A549 (cell line): ENCODE measurements around the gene TRPM5. TPM values are rescaled to one million over a fixed set of nuclear protein-coding genes. Genes with fewer than 3 reads are reported as not detected.

Source experiments
- ATAC-seq, 2 experiments: fragments of 200-7000 bp in 1 of 2; fragments of >200 bp in 1 of 2; cut with Nextera tagmentation in 1 of 2; cut with Tn5 transposase in 1 of 2; 3 replicates each; pipeline versions ENCODE4 v1.8.0 to v1.9.1; 2018 to 2020; ENCODE audit warnings: mild to moderate bottlenecking in 1 of 2, moderate library complexity in 1 of 2
- CTCF ChIA-PET: fragments of 300-600 bp; sonication (Branson Sonifier 250); formaldehyde crosslinking; extraction: SDS; loops from one replicate; lab custom pipeline; 2021; ENCODE audit warnings: antibody characterized with exemption, inconsistent platforms; lab: Yijun Ruan, JAX
- POLR2A ChIA-PET: fragments of 350-600 bp; formaldehyde crosslinking; extraction: SDS; loops from one replicate; lab custom pipeline; 2021; ENCODE audit warnings: antibody characterized with exemption, inconsistent platforms; lab: Yijun Ruan, JAX
- DNase-seq, 2 experiments: peaks; one replicate each; pipeline versions ENCODE4 v3.0.0 to v3.0.0-alpha.2; 2011 to 2016; ENCODE audit warnings: low read depth in 1 of 2, low spot score in 1 of 2
- FAIRE-seq: peaks from 2 replicates; lab custom pipeline; 2011; peaks lifted over from hg19 to GRCh38; lab: Jason Lieb, UNC
- H3K27ac ChIP-seq, 2 experiments: fragments of >200 bp; sonication (Bioruptor Twin); formaldehyde crosslinking; 3 replicates each; pipeline ENCODE4 v1.5.1; 2016 to 2017
- H3K4me1 ChIP-seq: fragments of >200 bp; sonication (Bioruptor Twin); formaldehyde crosslinking; 3 replicates; pipeline ENCODE4 v1.6.1; 2016
- H3K4me2 ChIP-seq: fragments of >200 bp; sonication (Bioruptor Twin); formaldehyde crosslinking; 3 replicates; pipeline ENCODE4 v1.6.1; 2016
- H3K4me3 ChIP-seq: fragments of >200 bp; sonication (Bioruptor Twin); formaldehyde crosslinking; 3 replicates; pipeline ENCODE4 v1.5.1; 2016
- H3K9me3 ChIP-seq: fragments of >200 bp; sonication (Bioruptor Twin); formaldehyde crosslinking; 3 replicates; pipeline ENCODE4 v1.6.1; 2016
- BHLHE40 ChIP-seq: IDR thresholded peaks from 2 replicates; pipeline ENCODE4 v1.6.1; 2012; ENCODE audit warnings: low read depth, low read length, inconsistent platforms
- CHD4 ChIP-seq: fragments of 200-600 bp; sonication (generic); IDR thresholded peaks from 2 replicates; pipeline ENCODE4 v1.6.1; 2016; ENCODE audit warnings: antibody characterized with exemption, mild to moderate bottlenecking, borderline replicate concordance
- FOSB ChIP-seq: fragments of 250-450 bp; sonication (Bioruptor Pico); IDR thresholded peaks from 2 replicates; pipeline ENCODE4 v1.5.0; 2020; ENCODE audit warnings: mild to moderate bottlenecking, moderate library complexity
- FOSL2 ChIP-seq, 2 experiments: fragments of 450-650 bp in 1 of 2; fragments of >200 bp in 1 of 2; sonication (Bioruptor Twin) in 1 of 2; formaldehyde crosslinking; IDR thresholded peaks; 2 replicates each; pipeline versions ENCODE4 v1.5.0 to v1.6.1; 2016 to 2020; ENCODE audit warnings: mild to moderate bottlenecking in 1 of 2, moderate library complexity in 1 of 2
- FOXS1 ChIP-seq: fragments of 250-450 bp; sonication (Bioruptor Pico); IDR thresholded peaks from 2 replicates; pipeline ENCODE4 v1.5.0; 2020; ENCODE audit warnings: mild to moderate bottlenecking, moderate library complexity
- MAFK ChIP-seq: fragments of 450-650 bp; IDR thresholded peaks from 2 replicates; pipeline ENCODE4 v1.6.1; 2014; ENCODE audit not compliant: partially characterized antibody
- MYC ChIP-seq: IDR thresholded peaks from 2 replicates; pipeline ENCODE4 v1.6.1; 2012; ENCODE audit warnings: mild to moderate bottlenecking, inconsistent platforms, low read length, improper control_type of control experiment, borderline replicate concordance
- POLR2A ChIP-seq: IDR thresholded peaks from 2 replicates; pipeline ENCODE4 v1.6.1; 2012; ENCODE audit warnings: mild to moderate bottlenecking, low read length
- POLR2AphosphoS2 ChIP-seq: conservative IDR thresholded peaks from 2 replicates; pipeline ENCODE4 v1.6.1; 2012; ENCODE audit warnings: low read length, improper control_type of control experiment, inconsistent platforms
- RAD21 ChIP-seq, 2 experiments: fragments of >200 bp in 1 of 2; sonication (Bioruptor Twin) in 1 of 2; formaldehyde crosslinking in 1 of 2; IDR thresholded peaks in 1 of 2; conservative IDR thresholded peaks in 1 of 2; 2 replicates in 1 of 2; 3 replicates in 1 of 2; pipeline ENCODE4 v1.6.1; 2012 to 2018; ENCODE audit warnings: inconsistent platforms in 1 of 2
- RCOR1 ChIP-seq: fragments of 150-350 bp; IDR thresholded peaks from 2 replicates; pipeline ENCODE4 v1.6.1; 2014; ENCODE audit warnings: antibody characterized with exemption, low read length, low read depth
- SMC3 ChIP-seq: fragments of >200 bp; sonication (Bioruptor Twin); formaldehyde crosslinking; IDR thresholded peaks from 3 replicates; pipeline ENCODE4 v1.6.1; 2018; ENCODE audit warnings: inconsistent platforms
- TP53 ChIP-seq: fragments of 250-450 bp; sonication (Bioruptor Pico); IDR thresholded peaks from 2 replicates; pipeline ENCODE4 v1.5.0; 2021; ENCODE audit warnings: mild to moderate bottlenecking, moderate library complexity
- ZC3H11A ChIP-seq: fragments of 450-650 bp; IDR thresholded peaks from 2 replicates; pipeline ENCODE4 v1.6.1; 2014; ENCODE audit warnings: antibody characterized with exemption, mild to moderate bottlenecking
- WGBS: methylation state at CpG from one replicate; pipeline ENCODE4 v1.1.6; 2017; ENCODE audit errors: missing lambda C conversion rate; 5-methylcytosine and 5-hydroxymethylcytosine counted together
- polyA plus RNA-seq, 4 experiments: library from polyadenylated mRNA; depleted of rRNA in 3 of 4; stranded (reverse); fragments of >200 nt; fragmentation: RNase III in 1 of 4; extraction: RNeasy Plus Mini Kit Qiagen cat#74134 plus additional on column Dnase treatment in 1 of 4; gene quantifications; 2 replicates in 3 of 4; 3 replicates in 1 of 4; pipeline ENCODE4 v1.2.3, GENCODE V29; 2011 to 2017
- TF ChIP-seq, protein P1 (sequence below): fragments of >200 bp; sonication (Bioruptor Twin); formaldehyde crosslinking; IDR thresholded peaks from 3 replicates; pipeline ENCODE4 v1.5.1; 2016
- TF ChIP-seq, protein P2 (sequence below): fragments of 250-450 bp; sonication (Bioruptor Pico); IDR thresholded peaks from 2 replicates; pipeline ENCODE4 v1.5.0; 2020; ENCODE audit warnings: low read depth, mild to moderate bottlenecking, moderate library complexity
- TF ChIP-seq, protein P3 (sequence below): fragments of >200 bp; sonication (Bioruptor Twin); formaldehyde crosslinking; IDR thresholded peaks from 3 replicates; pipeline ENCODE4 v1.6.1; 2016
- TF ChIP-seq, protein P4 (sequence below): fragments of 200-600 bp; sonication (generic); IDR thresholded peaks from 2 replicates; pipeline ENCODE4 v1.6.1; 2016; ENCODE audit warnings: antibody characterized with exemption, mild to moderate bottlenecking, moderate library complexity
- TF ChIP-seq, protein P5 (sequence below): IDR thresholded peaks from 2 replicates; pipeline ENCODE4 v1.6.1; 2012; ENCODE audit warnings: low read depth, borderline replicate concordance
- TF ChIP-seq, protein P6 (sequence below): fragments of 450-650 bp; IDR thresholded peaks from 2 replicates; pipeline ENCODE4 v1.6.1; 2014; ENCODE audit warnings: antibody characterized with exemption

Gene TRPM5
- polyA plus RNA-seq, 2 of the 4 experiments (the other 2 are of a cell fraction): not detected

DNA sequence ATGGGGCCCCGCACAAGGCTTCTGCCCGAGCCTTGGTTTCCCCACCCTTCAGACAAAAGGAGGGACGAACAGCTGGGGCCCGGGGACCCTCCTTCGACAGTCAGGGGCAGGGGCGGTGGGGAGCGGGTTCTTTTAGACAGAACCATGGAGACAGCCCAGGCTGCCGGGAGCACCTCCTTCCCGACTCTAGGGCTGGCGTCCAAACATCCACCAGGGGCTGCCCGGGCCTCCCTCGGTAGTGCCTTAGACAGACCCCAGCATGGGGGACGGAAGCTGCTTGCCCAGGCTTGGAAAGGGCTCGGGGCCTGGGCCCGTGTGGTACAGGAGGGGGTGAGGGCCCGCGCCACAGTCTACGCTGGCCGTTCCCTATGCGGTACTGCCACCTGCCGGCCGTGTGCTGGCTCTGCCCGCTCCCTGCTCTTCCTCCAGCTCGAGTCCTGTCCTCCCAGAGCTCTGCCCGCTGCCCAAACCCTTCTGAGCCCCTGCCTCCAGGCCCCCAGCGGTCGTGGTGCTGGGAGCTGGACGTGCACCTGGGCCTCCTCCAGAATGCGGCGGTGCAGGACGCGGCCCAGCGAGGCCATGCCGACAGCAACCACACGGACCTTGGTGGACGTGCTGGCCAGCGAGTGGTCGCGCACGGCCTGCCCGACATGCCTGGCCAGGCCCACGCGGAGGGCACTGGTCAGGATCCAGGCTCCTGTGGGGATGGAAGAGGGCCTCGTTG, 23.6 kb downstream of the TRPM5 start:
- CTCF ChIA-PET: interaction anchor here (0.6 to 31.0 kb wide), 76 partner anchors 11 to 738 kb away, joined by 3 to 903 read pairs (median 4); partner anchors contain the start of genes C11orf21, CD81, TH and TSPAN32
- no peaks in the 10 kb centered on the region for H3K9me3 ChIP-seq
- peak; percentile 69 to 91 for DNase-seq
- FAIRE-seq: no peak
- ATAC-seq: peak; percentile 90 to 97
- no peak overlapping the region for H3K4me3 ChIP-seq
- TF ChIP-seq SMC3 (peak; percentile 88), FOSL2 (IDR thresholded peaks at IDR 0.05) (no peak), FOSL2 (CRISPR knock-in tag; IDR thresholded peaks at IDR 0.05) (no peak), RAD21 (conservative IDR thresholded peaks at IDR 0.05 in 1 of 2, IDR thresholded peaks at IDR 0.05 in 1 of 2) (peak; percentile 92), MAFK (no peak)
- TF ChIP-seq, protein P1, sequence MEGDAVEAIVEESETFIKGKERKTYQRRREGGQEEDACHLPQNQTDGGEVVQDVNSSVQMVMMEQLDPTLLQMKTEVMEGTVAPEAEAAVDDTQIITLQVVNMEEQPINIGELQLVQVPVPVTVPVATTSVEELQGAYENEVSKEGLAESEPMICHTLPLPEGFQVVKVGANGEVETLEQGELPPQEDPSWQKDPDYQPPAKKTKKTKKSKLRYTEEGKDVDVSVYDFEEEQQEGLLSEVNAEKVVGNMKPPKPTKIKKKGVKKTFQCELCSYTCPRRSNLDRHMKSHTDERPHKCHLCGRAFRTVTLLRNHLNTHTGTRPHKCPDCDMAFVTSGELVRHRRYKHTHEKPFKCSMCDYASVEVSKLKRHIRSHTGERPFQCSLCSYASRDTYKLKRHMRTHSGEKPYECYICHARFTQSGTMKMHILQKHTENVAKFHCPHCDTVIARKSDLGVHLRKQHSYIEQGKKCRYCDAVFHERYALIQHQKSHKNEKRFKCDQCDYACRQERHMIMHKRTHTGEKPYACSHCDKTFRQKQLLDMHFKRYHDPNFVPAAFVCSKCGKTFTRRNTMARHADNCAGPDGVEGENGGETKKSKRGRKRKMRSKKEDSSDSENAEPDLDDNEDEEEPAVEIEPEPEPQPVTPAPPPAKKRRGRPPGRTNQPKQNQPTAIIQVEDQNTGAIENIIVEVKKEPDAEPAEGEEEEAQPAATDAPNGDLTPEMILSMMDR: peak; percentile 84
- WGBS: 2% methylated on average over 14 of the region's 44 CpGs
- H3K4me1 ChIP-seq: no peaks in the 10 kb centered on the region
- peak overlapping the region; percentile 45 for H3K4me2 ChIP-seq
- POLR2A ChIA-PET: no interaction called here
- peak overlapping the region in 1 of 2 experiments; percentile 62; a peak in 3 of 6 replicates for H3K27ac ChIP-seq

DNA sequence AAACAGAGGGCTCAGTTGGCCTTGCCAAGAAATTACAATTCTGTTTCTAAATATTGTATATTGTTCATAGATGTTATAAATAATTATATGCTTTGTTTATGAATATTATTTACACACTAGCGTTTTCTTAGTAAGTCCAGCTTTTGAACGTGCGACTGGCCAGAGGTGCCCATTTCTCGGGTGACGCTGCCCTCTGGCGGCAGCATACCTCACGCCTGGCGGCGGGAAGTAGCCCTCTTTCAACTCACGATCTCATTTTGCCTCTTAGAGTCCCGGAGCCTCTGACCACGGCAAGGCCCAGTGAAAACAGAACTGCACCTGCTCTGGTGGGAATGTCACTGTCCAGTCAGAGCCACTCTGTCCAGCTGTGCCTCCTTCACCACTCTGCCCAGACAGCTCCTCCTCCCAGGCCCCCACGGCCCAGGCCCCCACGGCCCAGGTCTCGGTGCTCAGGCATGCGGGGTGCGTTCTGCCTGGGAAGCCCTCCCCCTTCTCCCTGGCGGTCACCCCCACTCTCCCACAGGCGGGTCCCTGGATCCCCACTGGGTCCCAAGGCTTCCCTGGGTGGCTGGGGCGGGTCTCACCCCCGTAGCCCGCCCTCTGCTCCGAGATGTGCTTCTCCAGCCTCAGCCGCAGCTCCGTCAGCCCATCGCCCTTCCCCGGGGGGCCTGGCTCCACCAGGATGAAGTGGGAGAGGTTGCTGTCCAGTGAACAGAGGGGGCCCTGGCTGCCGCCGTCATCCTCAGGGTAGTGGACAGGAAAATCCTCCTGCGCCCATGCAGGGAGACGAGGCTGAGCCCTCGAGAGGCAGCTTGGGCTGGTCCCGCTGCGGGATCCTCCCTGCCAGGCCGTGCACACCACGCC, 24.4 kb downstream of the TRPM5 start:
- H3K9me3 ChIP-seq: no peaks in the 10 kb centered on the region
- ChIA-PET CTCF (interaction anchor here (0.7 to 31.0 kb wide), 59 partner anchors 12 to 676 kb away, joined by 3 to 903 read pairs (median 6); partner anchors contain the start of genes C11orf21, CD81, TH and TSPAN32), POLR2A (interaction anchor here (0.5 kb wide), 1 partner anchor 42 kb away, joined by 3 read pairs; no protein-coding TSS in a partner anchor)
- H3K4me2 ChIP-seq: peak overlapping the region; percentile 52
- ATAC-seq: peak; percentile 58 to 83
- WGBS: 30% methylated on average over 24 of the region's 36 CpGs
- FAIRE-seq: no peak
- peak overlapping the region in 1 of 2 experiments; percentile 62; a peak in 3 of 6 replicates for H3K27ac ChIP-seq
- no peak overlapping the region for H3K4me3 ChIP-seq
- no peaks in the 10 kb centered on the region for H3K4me1 ChIP-seq
- peak; percentile 79 to 85 for DNase-seq
- TF ChIP-seq TP53 (CRISPR knock-in tag) (no peak), FOXS1 (CRISPR knock-in tag) (no peak), BHLHE40 (no peak), CHD4 (no peak), RCOR1 (no peak), FOSB (no peak), POLR2A (no peak), MYC (no peak), RAD21 (conservative IDR thresholded peaks at IDR 0.05 in 1 of 2, IDR thresholded peaks at IDR 0.05 in 1 of 2) (peak; percentile 77 to 85), POLR2AphosphoS2 (no peak), ZC3H11A (no peak)
- TF ChIP-seq, protein P1: peak; percentile 84
- TF ChIP-seq, protein P2, sequence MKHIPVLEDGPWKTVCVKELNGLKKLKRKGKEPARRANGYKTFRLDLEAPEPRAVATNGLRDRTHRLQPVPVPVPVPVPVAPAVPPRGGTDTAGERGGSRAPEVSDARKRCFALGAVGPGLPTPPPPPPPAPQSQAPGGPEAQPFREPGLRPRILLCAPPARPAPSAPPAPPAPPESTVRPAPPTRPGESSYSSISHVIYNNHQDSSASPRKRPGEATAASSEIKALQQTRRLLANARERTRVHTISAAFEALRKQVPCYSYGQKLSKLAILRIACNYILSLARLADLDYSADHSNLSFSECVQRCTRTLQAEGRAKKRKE (CRISPR knock-in tag): no peak
- TF ChIP-seq, protein P3, sequence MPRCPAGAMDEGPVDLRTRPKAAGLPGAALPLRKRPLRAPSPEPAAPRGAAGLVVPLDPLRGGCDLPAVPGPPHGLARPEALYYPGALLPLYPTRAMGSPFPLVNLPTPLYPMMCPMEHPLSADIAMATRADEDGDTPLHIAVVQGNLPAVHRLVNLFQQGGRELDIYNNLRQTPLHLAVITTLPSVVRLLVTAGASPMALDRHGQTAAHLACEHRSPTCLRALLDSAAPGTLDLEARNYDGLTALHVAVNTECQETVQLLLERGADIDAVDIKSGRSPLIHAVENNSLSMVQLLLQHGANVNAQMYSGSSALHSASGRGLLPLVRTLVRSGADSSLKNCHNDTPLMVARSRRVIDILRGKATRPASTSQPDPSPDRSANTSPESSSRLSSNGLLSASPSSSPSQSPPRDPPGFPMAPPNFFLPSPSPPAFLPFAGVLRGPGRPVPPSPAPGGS: no peak
- TF ChIP-seq, protein P4, sequence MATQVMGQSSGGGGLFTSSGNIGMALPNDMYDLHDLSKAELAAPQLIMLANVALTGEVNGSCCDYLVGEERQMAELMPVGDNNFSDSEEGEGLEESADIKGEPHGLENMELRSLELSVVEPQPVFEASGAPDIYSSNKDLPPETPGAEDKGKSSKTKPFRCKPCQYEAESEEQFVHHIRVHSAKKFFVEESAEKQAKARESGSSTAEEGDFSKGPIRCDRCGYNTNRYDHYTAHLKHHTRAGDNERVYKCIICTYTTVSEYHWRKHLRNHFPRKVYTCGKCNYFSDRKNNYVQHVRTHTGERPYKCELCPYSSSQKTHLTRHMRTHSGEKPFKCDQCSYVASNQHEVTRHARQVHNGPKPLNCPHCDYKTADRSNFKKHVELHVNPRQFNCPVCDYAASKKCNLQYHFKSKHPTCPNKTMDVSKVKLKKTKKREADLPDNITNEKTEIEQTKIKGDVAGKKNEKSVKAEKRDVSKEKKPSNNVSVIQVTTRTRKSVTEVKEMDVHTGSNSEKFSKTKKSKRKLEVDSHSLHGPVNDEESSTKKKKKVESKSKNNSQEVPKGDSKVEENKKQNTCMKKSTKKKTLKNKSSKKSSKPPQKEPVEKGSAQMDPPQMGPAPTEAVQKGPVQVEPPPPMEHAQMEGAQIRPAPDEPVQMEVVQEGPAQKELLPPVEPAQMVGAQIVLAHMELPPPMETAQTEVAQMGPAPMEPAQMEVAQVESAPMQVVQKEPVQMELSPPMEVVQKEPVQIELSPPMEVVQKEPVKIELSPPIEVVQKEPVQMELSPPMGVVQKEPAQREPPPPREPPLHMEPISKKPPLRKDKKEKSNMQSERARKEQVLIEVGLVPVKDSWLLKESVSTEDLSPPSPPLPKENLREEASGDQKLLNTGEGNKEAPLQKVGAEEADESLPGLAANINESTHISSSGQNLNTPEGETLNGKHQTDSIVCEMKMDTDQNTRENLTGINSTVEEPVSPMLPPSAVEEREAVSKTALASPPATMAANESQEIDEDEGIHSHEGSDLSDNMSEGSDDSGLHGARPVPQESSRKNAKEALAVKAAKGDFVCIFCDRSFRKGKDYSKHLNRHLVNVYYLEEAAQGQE: no peak
- TF ChIP-seq, protein P5, sequence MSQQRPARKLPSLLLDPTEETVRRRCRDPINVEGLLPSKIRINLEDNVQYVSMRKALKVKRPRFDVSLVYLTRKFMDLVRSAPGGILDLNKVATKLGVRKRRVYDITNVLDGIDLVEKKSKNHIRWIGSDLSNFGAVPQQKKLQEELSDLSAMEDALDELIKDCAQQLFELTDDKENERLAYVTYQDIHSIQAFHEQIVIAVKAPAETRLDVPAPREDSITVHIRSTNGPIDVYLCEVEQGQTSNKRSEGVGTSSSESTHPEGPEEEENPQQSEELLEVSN: no peak
- TF ChIP-seq, protein P6, sequence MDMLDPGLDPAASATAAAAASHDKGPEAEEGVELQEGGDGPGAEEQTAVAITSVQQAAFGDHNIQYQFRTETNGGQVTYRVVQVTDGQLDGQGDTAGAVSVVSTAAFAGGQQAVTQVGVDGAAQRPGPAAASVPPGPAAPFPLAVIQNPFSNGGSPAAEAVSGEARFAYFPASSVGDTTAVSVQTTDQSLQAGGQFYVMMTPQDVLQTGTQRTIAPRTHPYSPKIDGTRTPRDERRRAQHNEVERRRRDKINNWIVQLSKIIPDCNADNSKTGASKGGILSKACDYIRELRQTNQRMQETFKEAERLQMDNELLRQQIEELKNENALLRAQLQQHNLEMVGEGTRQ: no peak
